Fibroblast of peridontal ligament (primary cell): ENCODE data around the gene PEPD.

Experiments
- DNase-seq: peaks from one replicate; pipeline ENCODE4 v3.0.0-alpha.2; 2010; ENCODE audit errors: extremely low read depth

The PEPD gene

GRCh38 chr19:33546656-33547055 is 25.1 kb upstream of the PEPD start:
- DNase-seq, result no peak

- DNase-seq, result no peak
These were observed 23.8 kb upstream of the PEPD start for GRCh38 chr19:33545217-33545981.

- peak; percentile 10 for DNase-seq
These were observed 13.6 kb upstream of the PEPD start for GRCh38 chr19:33535226-33535625.

- DNase-seq, result no peak
These were observed 11.4 kb upstream of the PEPD start for GRCh38 chr19:33532859-33533460.

GRCh38 chr19:33530842-33531241 is 9.3 kb upstream of the PEPD start:
- no peak for DNase-seq

- DNase-seq, result no peak
These were observed 8.7 kb upstream of the PEPD start for GRCh38 chr19:33530296-33530695.

- DNase-seq, result no peak
These were observed 7.6 kb upstream of the PEPD start for GRCh38 chr19:33529094-33529676.

GRCh38 chr19:33528404-33528803 is 6.8 kb upstream of the PEPD start:
- DNase-seq, result no peak

- no peak for DNase-seq
These were observed 5.5 kb upstream of the PEPD start for GRCh38 chr19:33527125-33527524.

GRCh38 chr19:33524024-33524664 is 2.6 kb upstream of the PEPD start:
- DNase-seq, result no peak

GRCh38 chr19:33523167-33523566 is 1.6 kb upstream of the PEPD start:
- no peak for DNase-seq

GRCh38 chr19:33522371-33522662 is 726 bp upstream of the PEPD start:
- DNase-seq, result no peak

GRCh38 chr19:33520844-33521479 is 629 bp downstream of the PEPD start:
- no peak for DNase-seq

- no peak for DNase-seq
These were observed 1.4 kb downstream of the PEPD start for GRCh38 chr19:33520048-33520643.

- DNase-seq, result no peak
These were observed 2.2 kb downstream of the PEPD start for GRCh38 chr19:33519416-33519815.

- no peak for DNase-seq
These were observed 3.0 kb downstream of the PEPD start for GRCh38 chr19:33518541-33518940.

- no peak for DNase-seq
These were observed 3.7 kb downstream of the PEPD start for GRCh38 chr19:33517922-33518321.

- no peak for DNase-seq
These were observed 5.7 kb downstream of the PEPD start for GRCh38 chr19:33515921-33516320.

GRCh38 chr19:33514885-33515551 is 6.6 kb downstream of the PEPD start:
- no peak for DNase-seq

GRCh38 chr19:33513424-33513823 is 8.2 kb downstream of the PEPD start:
- no peak for DNase-seq

GRCh38 chr19:33512580-33513137 is 8.9 kb downstream of the PEPD start:
- no peak for DNase-seq
